HUES48 (cell line): ENCODE measurements around the gene APP.
"Not testable (repeated sequence)": the region's sequence is repeated elsewhere in the genome, so short reads cannot be mapped to it uniquely, and the experiment has no call there.

Experiments
- H3K27ac ChIP-seq: one replicate; pipeline ENCODE4 v1.7.0; 2013; ENCODE audit warnings: low read depth, low read length, inconsistent platforms
- H3K27me3 ChIP-seq: 2 replicates; pipeline ENCODE4 v1.6.1; 2013; ENCODE audit warnings: mild to moderate bottlenecking, low read length; ENCODE audit not compliant: control insufficient read depth, insufficient read depth
- H3K36me3 ChIP-seq: 2 replicates; pipeline ENCODE4 v1.6.1; 2013; ENCODE audit warnings: low read length; ENCODE audit not compliant: control insufficient read depth, insufficient read depth
- H3K4me1 ChIP-seq: 2 replicates; pipeline ENCODE4 v1.6.1; 2013; ENCODE audit warnings: mild to moderate bottlenecking, low read length; ENCODE audit not compliant: control insufficient read depth, insufficient read depth
- H3K4me3 ChIP-seq: 2 replicates; pipeline ENCODE4 v1.5.1; 2013; ENCODE audit warnings: mild to moderate bottlenecking, low read depth, low read length
- H3K9ac ChIP-seq: 2 replicates; pipeline ENCODE4 v1.6.1; 2013; ENCODE audit warnings: mild to moderate bottlenecking, low read depth, low read length, moderate library complexity
- H3K9me3 ChIP-seq: 2 replicates; pipeline ENCODE4 v1.6.1; 2013; ENCODE audit warnings: low read length; ENCODE audit not compliant: control insufficient read depth, insufficient read depth

Gene APP

DNA sequence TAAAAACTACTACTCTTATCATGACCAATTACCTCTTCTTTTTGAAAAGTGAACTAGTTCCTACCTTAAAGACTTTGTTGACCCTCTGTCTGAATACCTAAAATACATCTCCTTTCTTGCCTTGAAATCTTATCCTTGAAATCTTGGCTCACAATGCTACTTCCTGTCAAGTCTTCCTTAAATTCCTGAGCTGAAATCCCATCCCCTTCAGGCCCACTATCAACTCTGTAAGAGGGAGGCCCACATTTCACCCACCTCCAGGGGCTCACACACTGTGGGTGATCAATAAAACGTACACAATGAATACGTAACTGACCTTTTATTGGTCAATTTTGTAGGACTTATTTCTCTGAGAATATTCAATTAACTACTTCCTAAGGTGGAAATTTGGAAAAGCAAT, 88.0 kb downstream of the APP start:
- Histone ChIP-seq H3K36me3 (peaks cover 13% of the 10 kb centered on the region), H3K9ac (no peak overlapping the region), H3K4me3 (no peak overlapping the region), H3K27ac (peak overlapping the region; percentile 96), H3K9me3 (no peaks in the 10 kb centered on the region), H3K4me1 (peaks cover 45% of the 10 kb centered on the region), H3K27me3 (no peaks in the 10 kb centered on the region)

GRCh38 chr21:26081175-26081760, 89.3 kb downstream of the APP start:
- not testable (repeated sequence) for H3K9me3 ChIP-seq, H3K27me3 ChIP-seq, H3K36me3 ChIP-seq, H3K9ac ChIP-seq
- peak overlapping the region; percentile 14; the same call in 1 of the 2 replicates for H3K4me3 ChIP-seq
- peak overlapping the region; percentile 96 for H3K27ac ChIP-seq
- H3K4me1 ChIP-seq, result peaks cover 55% of the 10 kb centered on the region

DNA sequence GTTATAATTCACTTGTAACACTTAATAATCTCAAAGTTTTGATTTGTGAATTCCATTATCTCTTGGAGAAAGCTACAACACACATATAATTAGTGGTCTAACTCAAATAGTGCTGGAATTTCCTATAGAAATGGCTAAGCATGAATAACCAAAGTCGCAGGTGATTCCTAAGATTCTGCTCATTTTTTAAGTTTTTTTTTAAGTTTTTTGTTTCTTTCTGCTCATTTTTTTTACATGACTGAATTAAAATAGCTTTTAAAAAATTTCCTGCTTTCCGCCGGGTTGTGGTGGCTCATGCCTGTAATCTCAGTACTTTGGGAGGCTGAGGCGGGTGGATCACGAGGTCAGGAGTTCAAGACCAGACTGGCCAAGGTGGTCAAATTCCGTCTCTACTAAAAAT, 90.4 kb downstream of the APP start:
- H3K4me1 ChIP-seq, result peaks cover 57% of the 10 kb centered on the region

GRCh38 chr21:26079366-26079765, 91.2 kb downstream of the APP start:
- Histone ChIP-seq H3K27ac (no peak overlapping the region), H3K4me3 (no peak overlapping the region), H3K9ac (no peak overlapping the region)

More for the DNA sequence above, 90.4 kb downstream of the APP start:
- Histone ChIP-seq H3K27me3 (no peaks in the 10 kb centered on the region), H3K9me3 (no peaks in the 10 kb centered on the region), H3K4me3 (no peak overlapping the region), H3K9ac (no peak overlapping the region), H3K27ac (peak overlapping the region; percentile 96), H3K36me3 (no peaks in the 10 kb centered on the region; the same call in 1 of the 2 replicates)

DNA sequence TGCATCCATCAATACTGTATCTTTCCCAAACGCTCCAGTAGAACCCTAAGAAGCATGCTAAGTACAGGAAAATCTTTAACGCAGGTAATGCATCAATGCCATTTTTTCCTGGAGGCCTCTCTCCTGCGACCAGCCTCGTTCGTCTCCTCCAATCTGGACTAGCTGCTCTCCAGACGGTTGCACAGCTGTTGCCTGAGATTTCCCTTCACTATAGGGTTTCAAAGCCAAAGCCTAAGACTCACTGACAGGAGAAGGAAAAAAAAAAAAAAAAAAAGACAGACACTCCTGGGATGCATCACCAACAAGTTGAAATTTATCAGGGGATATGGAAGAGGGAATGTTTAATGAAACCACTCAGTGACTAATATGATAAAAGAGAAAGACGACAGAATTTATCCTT, 93.0 kb downstream of the APP start:
- H3K9me3 ChIP-seq, result no peaks in the 10 kb centered on the region
- H3K9ac ChIP-seq, result no peak overlapping the region
- H3K4me1 ChIP-seq, result peaks cover 64% of the 10 kb centered on the region
- no peaks in the 10 kb centered on the region for H3K27me3 ChIP-seq
- no peaks in the 10 kb centered on the region for H3K36me3 ChIP-seq
- H3K27ac ChIP-seq, result no peak overlapping the region
- no peak overlapping the region for H3K4me3 ChIP-seq

More at GRCh38 chr21:26079366-26079765, 91.2 kb downstream of the APP start:
- Histone ChIP-seq H3K9me3 (no peaks in the 10 kb centered on the region), H3K27me3 (no peaks in the 10 kb centered on the region), H3K36me3 (no peaks in the 10 kb centered on the region), H3K4me1 (peaks cover 62% of the 10 kb centered on the region)

DNA sequence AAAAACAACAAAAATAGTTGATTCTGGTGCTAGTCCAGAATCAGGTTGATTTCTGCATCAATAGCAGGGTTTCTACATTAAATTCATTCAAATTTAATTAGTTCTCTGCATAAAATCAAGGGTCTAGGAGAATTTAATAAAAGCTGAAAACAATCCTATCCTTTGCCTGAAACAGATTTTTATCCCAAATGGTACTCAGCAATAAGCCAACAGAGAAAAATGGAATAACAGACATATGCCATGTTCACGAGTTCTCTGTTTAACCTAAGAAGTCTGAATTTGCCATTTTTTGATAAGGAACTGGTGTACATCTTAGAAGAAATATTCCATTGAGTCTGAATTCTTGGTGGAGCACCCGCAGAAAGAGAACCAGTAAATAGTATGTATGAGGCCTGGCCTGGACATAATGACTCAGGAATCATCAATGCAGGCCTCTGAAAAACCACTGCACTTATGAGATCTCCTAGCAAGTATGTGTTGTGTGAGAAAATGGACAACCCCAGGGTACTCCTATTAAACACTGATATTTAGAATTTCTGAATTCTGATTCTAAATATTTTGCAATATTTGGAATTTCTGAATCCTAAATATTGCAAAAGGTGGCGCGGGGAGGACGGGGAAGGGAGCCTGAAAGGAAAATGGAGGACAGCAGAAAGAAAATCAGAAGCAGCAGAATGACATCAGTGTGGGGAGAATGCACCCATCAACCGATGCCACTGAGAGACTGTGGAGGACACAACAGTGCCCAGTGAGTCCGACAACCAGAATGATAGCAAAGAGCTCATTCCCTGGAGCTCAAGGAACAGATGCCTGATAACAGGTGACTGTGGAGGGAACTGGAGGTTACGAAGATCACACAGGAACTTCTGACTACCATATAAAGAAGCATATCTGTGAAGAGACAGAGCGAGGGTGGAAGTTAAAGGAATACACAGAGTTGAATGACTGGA, 97.6 kb downstream of the APP start:
- no peaks in the 10 kb centered on the region for H3K9me3 ChIP-seq
- H3K4me1 ChIP-seq, result peaks cover 81% of the 10 kb centered on the region
- no peaks in the 10 kb centered on the region for H3K27me3 ChIP-seq
- no peak overlapping the region for H3K27ac ChIP-seq
- no peak overlapping the region for H3K9ac ChIP-seq
- H3K36me3 ChIP-seq, result no peaks in the 10 kb centered on the region
- no peak overlapping the region for H3K4me3 ChIP-seq

DNA sequence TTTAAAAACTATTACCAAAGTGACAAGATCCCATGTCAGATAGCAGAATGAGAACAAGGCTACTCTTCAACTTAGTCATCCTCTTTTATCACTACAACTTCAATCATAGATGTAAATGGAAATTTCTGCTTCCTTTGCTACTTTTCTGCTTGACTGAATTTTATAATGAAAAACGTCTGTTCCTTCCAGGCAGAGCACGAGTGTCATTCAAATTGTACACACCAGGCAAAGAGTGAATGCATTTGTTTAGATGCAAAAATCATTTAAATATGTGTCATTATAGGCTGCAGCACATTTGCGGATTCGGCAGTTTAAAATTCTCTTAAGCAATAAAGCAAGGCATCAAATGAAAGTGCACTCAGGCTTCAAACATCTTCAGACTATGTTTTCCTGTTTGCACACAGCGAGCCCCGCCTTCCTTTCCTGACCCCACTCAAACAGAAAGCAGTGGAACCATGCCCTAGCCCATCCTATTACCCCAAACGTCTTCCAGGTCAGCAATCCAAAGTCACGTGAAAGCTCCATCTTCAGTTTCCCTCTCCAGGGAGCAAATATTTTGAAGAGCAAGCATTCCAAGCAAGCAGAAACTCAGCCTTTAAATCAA, 99.6 kb downstream of the APP start:
- no peaks in the 10 kb centered on the region for H3K27me3 ChIP-seq
- H3K9ac ChIP-seq, result no peak overlapping the region
- peaks cover 81% of the 10 kb centered on the region for H3K4me1 ChIP-seq
- no peak overlapping the region for H3K4me3 ChIP-seq
- H3K9me3 ChIP-seq, result no peaks in the 10 kb centered on the region
- H3K36me3 ChIP-seq, result no peaks in the 10 kb centered on the region
- no peak overlapping the region for H3K27ac ChIP-seq

GRCh38 chr21:26070121-26070520, 100.4 kb downstream of the APP start:
- no peaks in the 10 kb centered on the region for H3K9me3 ChIP-seq
- H3K36me3 ChIP-seq, result no peaks in the 10 kb centered on the region
- no peak overlapping the region for H3K27ac ChIP-seq
- no peak overlapping the region for H3K9ac ChIP-seq
- peaks cover 85% of the 10 kb centered on the region for H3K4me1 ChIP-seq
- H3K27me3 ChIP-seq, result no peaks in the 10 kb centered on the region
- H3K4me3 ChIP-seq, result no peak overlapping the region

DNA sequence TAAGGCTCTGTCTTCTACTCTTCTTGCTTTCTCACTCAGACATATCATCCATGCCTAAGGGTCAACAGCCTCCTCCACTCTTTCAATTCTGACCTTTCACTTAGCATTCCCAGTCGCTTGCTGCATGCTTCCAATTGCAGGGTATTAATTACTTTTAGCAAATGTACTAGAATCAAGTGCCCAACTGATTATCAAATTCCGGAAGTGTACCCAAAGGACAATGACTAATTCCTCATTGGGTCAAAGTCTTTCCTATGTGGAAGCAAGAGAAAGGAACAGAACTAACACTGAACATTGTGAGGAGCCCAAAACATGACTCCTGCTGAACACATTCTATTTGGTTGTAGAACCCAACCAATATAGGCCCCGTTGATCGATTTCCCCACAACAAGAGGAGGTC, 101.8 kb downstream of the APP start:
- no peaks in the 10 kb centered on the region for H3K9me3 ChIP-seq
- H3K4me1 ChIP-seq, result peaks cover 76% of the 10 kb centered on the region
- H3K4me3 ChIP-seq, result no peak overlapping the region
- H3K27me3 ChIP-seq, result no peaks in the 10 kb centered on the region
- H3K9ac ChIP-seq, result no peak overlapping the region
- H3K36me3 ChIP-seq, result no peaks in the 10 kb centered on the region
- no peak overlapping the region for H3K27ac ChIP-seq

- Histone ChIP-seq H3K9me3 (no peaks in the 10 kb centered on the region), H3K27ac (no peak overlapping the region), H3K9ac (no peak overlapping the region), H3K36me3 (no peaks in the 10 kb centered on the region), H3K4me3 (no peak overlapping the region), H3K4me1 (peaks cover 69% of the 10 kb centered on the region), H3K27me3 (no peaks in the 10 kb centered on the region)
These were observed 102.6 kb downstream of the APP start for GRCh38 chr21:26067836-26068594.
